Measurements from ENCODE around the gene RAB30. TPM values are rescaled to one million over a fixed set of nuclear protein-coding genes. Genes with fewer than 3 reads are reported as not detected.
"Not testable (repeated sequence)": the region's sequence is repeated elsewhere in the genome, so short reads cannot be mapped to it uniquely, and the experiment has no call there.

RAB30 gene
- total RNA-seq, 1 donor from 2014 or later = 18.4 TPM

- no peak for DNase-seq (ENCODE audit: low spot score)
Measured at GRCh38 chr11:82981852-82982251, 89.8 kb downstream of the RAB30 start.

- DNase-seq (ENCODE audit: low spot score) = no peak
Measured at GRCh38 chr11:82980947-82981346, 90.8 kb downstream of the RAB30 start.

GRCh38 chr11:82980292-82980691, 91.4 kb downstream of the RAB30 start:
- DNase-seq (ENCODE audit: low spot score) = no peak

- DNase-seq (ENCODE audit: low spot score) = no peak
Measured at GRCh38 chr11:82979824-82980223, 91.9 kb downstream of the RAB30 start.

- no peak for DNase-seq (ENCODE audit: low spot score)
Measured at GRCh38 chr11:82978422-82979099, 93.1 kb downstream of the RAB30 start.

- no peak for DNase-seq (ENCODE audit: low spot score)
Measured at GRCh38 chr11:82976786-82977185, 94.9 kb downstream of the RAB30 start.

- no peak for DNase-seq (ENCODE audit: low spot score)
Measured at GRCh38 chr11:82975882-82976281, 95.8 kb downstream of the RAB30 start.

GRCh38 chr11:82974851-82975250, 96.8 kb downstream of the RAB30 start:
- no peak for DNase-seq (ENCODE audit: low spot score)

GRCh38 chr11:82974135-82974534, 97.6 kb downstream of the RAB30 start:
- DNase-seq (ENCODE audit: low spot score) = no peak

GRCh38 chr11:82972103-82972502, 99.6 kb downstream of the RAB30 start:
- no peak for DNase-seq (ENCODE audit: low spot score)

GRCh38 chr11:82971519-82971946, 100.2 kb downstream of the RAB30 start:
- not testable (repeated sequence) for DNase-seq (ENCODE audit: low spot score)

GRCh38 chr11:82970507-82971083, 101.1 kb downstream of the RAB30 start:
- not testable (repeated sequence) for DNase-seq (ENCODE audit: low spot score)

- no peak for DNase-seq (ENCODE audit: low spot score)
Measured at GRCh38 chr11:82969811-82970210, 101.9 kb downstream of the RAB30 start.

GRCh38 chr11:82967381-82967780, 104.3 kb downstream of the RAB30 start:
- DNase-seq (ENCODE audit: low spot score) = no peak

- DNase-seq (ENCODE audit: low spot score) = not testable (repeated sequence)
Measured at GRCh38 chr11:82962021-82962420, 109.7 kb downstream of the RAB30 start.

- DNase-seq (ENCODE audit: low spot score) = no peak
Measured at GRCh38 chr11:82960779-82961143, 110.9 kb downstream of the RAB30 start.

- DNase-seq (ENCODE audit: low spot score) = no peak
Measured at GRCh38 chr11:82959987-82960778, 111.5 kb downstream of the RAB30 start.

GRCh38 chr11:82955736-82956453, 115.8 kb downstream of the RAB30 start:
- not testable (repeated sequence) for DNase-seq (ENCODE audit: low spot score)

GRCh38 chr11:82950502-82950901, 121.2 kb downstream of the RAB30 start:
- not testable (repeated sequence) for DNase-seq (ENCODE audit: low spot score)

GRCh38 chr11:82949352-82949751, 122.3 kb downstream of the RAB30 start:
- DNase-seq (ENCODE audit: low spot score) = no peak

- no peak for DNase-seq (ENCODE audit: low spot score)
Measured at GRCh38 chr11:82945682-82946081, 126.0 kb downstream of the RAB30 start.

GRCh38 chr11:82945041-82945440, 126.7 kb downstream of the RAB30 start:
- not testable (repeated sequence) for DNase-seq (ENCODE audit: low spot score)

All from ureter (tissue), 1 donor.